ENCODE measurements around the gene FHOD3.

GRCh38 chr18:36468161-36468560, 170.6 kb downstream of the FHOD3 start:
- TF ChIP-seq POLR2A (IDR thresholded peaks at IDR 0.05) (no peak), CTCF (IDR thresholded peaks at IDR 0.05) (no peak)

Measured in uterus (tissue), 2 donors.